HPDE6-E6E7 (cell line): Measurements from ENCODE around the gene XPOT.
A peak's percentile ranks its signal among the peaks of the same experiment; 100 is the strongest.

ENCODE experiments used
- DNase-seq: peaks from one replicate; pipeline ENCODE4 v3.0.0; 2011; ENCODE audit warnings: missing footprints; ENCODE audit errors: extremely low spot score

The XPOT gene

DNA sequence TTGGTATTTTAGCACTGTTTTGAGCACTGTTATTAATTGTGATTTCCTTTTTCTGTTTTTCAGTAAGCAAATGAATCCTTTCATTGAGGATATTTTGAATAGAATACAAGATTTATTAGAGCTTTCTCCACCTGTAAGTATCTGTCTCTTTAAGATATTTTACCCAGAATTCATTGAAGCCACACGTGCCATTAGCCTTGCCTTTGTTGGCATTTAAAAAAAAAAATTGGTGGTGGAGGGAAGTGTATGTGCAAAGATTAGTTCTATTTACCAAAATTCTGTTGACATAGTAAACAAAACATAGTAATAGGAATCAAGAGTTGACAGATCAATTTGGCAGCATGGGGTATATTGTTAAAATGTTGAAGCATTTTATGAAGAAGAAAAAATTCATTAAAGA, 23.8 kb downstream of the XPOT start:
- DNase-seq: no peak

DNA sequence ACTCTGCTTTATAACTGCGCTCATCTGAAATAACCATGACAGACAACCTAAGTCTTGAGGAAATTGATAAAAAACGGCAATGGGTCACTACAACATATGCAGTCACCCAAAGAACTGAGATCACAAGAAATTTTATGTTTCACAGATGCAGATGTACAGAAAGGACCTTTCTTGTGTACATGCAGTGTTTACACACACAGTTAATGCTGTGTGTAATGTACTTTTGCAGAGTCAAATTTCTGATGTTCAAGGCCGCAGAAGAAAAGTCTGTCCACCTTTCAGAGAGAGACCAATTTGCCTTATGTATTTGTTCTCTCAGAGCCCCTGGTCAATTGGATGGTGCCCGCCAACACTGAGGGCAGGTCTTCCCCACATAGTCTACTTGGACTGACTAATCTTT, 24.8 kb downstream of the XPOT start:
- DNase-seq: no peak

DNA sequence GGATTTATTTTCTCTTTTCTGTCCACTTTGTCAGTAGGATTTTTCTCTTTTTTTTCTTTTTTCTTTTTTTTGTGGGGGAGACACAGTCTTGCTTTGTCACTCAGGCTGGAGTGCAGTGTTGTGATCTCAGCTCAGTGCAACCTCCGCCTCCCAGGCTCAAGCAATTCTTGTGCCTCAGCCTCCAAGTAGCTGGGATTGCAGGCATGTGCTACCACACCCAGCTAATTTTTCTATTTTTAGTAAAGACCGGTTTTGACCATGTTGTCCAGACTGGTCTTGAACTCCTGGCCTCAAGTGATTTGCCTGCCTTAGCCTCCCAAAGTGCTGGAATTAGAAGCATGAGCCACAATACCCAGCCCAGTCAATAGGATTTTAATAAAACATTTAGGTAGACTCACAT, 26.7 kb downstream of the XPOT start:
- DNase-seq: no peak

DNA sequence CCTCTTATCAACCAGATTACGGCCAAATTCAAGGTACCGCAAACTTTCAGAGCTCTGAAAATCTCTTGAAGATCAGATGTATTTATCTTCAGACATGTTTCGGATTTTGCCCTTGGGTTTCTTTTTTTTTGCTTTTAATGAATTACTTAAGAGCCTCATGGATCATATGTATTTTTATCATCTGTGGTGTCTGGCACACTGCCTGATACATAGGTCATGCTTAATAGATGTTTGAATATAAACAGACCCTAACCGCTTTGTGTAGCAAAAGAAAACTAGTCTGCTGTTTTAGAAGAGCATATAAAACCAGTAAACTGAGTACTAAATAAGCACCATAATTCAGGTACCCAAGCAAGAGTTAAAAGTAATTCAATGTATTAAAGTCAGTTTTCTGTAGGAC, 27.6 kb downstream of the XPOT start:
- DNase-seq: no peak

DNA sequence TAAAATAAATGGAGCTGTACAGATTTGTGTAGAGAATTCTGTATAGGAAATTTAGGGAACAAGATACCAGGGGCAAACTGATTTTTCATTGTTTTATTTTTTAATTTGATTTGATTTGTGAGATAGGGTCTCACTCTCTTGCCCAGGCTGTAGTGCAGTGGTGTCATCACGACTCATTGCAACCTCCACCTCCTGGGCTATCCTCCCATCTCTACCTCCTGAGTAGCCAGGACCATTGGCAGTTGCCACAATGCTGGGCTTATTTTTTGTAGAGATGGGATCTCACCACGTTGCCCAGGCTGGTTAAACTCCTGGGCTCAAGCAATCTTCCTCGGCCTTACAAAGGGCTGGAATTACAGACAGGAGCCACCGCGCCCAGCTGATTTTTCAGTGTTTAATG, 29.7 kb downstream of the XPOT start:
- DNase-seq: no peak

DNA sequence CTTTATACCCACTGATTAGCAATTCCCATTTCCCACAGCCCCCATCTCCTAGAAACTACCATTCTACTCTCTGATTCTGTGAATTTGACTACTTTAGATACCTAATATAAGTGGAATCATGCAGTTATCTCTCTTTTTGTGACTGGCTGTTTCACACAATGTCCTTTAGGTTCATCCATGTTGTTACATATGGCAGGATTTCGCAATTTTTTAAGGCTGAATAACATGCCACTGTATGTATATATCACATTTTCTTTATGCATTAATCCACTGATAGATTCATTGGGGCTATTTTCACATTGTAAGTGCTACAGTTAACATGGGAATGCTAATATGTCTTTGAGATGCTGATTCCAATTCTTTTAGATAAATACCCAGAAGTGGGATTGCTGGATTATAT, 35.9 kb downstream of the XPOT start:
- DNase-seq: no peak

DNA sequence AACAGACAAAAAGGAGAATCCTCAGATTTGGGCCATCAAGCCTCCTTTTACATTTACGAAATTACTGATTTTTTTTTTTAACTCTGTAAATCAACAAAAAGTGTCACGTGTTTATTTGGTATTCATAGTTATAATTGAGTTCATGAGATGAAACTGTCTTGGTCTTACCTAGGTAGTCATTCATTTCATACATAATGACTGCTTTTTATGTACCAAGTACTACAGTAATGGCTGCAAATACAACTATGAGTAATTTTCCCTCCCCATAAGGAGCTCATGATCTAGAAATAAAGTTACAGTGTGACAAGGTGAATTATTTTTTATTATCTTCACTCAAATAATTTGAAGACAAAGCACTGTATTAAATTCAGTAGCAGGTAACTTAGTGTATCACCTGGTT, 41.3 kb downstream of the XPOT start:
- DNase-seq: no peak

DNA sequence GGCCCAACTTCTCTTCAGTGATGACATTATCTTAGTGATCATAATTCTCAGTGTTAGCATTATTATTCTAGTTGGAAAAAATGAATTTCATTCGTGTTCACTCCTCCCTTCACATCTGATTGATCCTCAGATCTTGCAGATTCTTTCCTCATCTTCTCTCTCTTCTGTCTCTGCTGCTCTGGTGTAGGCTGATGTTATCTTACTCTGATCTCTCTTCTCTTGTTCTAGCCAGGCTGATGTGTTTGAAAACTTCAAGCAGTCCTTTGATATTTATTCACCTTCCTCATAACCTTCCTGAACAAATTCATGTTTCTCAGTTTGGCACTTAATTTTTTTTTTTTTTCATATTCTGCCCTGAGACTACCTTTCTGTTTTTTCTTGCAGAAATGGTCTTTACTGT, 42.1 kb downstream of the XPOT start:
- no peak for DNase-seq

DNA sequence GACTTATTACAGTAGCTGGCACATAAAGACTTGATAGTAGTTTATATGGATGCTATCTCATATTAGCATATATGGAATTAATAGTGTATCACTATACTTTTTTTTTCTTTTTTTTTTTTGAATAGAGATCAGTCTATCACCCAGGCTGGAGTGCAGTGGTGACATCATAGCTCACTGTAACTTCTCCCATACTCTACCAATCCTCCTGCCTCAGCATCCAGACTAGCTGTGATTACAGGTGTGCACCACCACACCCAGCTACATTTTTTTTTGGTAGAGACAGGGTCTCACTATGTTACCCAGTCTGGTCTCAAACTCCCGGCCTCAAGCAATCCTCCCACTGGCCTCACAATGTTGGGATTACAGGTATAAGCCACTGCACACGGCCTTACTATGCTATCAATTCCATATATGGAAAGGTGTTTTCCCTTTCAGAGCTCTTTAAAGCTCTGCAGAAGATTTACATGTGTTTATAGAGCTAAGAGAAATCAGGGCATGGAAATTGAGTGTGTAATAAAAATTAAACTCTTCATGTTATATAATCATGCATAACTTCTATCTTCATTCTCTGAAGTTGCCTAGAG, 46.0 kb downstream of the XPOT start:
- no peak for DNase-seq

DNA sequence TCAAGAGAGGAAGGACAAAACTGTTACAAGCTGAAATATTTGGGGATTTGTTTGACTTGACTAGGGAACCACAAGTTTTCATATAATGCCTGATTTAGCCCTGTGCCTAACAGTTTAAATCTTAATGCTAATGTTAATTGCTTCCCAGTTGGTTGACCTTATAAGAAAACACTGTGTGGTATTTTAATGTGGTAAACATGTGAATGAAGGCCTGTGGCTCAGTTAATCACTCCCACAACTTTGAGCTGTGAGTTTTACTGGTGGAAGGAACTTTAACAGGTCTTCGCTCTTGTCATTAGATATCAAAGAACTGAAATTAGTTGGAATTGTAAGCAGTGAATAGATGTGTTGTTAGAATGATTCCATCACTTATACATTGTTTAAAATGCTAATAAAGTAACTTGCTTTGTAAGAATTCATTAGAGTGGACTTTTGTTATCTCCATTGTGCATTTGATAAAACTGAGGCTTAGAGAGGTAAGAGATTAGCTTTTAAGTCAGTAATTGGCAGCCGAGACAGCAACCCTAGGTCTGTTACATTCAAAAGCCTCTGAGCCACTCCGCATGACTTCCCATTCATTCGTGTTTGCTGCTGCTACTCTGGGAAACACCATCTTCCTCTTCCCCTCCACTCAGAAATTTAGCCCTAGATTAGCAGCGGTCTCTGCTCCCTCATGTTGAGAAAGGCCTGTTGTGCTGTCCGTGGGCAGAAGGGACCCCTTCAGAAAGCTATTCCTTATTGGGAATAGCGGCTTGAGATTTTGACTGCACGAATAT, 46.7 kb downstream of the XPOT start:
- no peak for DNase-seq

DNA sequence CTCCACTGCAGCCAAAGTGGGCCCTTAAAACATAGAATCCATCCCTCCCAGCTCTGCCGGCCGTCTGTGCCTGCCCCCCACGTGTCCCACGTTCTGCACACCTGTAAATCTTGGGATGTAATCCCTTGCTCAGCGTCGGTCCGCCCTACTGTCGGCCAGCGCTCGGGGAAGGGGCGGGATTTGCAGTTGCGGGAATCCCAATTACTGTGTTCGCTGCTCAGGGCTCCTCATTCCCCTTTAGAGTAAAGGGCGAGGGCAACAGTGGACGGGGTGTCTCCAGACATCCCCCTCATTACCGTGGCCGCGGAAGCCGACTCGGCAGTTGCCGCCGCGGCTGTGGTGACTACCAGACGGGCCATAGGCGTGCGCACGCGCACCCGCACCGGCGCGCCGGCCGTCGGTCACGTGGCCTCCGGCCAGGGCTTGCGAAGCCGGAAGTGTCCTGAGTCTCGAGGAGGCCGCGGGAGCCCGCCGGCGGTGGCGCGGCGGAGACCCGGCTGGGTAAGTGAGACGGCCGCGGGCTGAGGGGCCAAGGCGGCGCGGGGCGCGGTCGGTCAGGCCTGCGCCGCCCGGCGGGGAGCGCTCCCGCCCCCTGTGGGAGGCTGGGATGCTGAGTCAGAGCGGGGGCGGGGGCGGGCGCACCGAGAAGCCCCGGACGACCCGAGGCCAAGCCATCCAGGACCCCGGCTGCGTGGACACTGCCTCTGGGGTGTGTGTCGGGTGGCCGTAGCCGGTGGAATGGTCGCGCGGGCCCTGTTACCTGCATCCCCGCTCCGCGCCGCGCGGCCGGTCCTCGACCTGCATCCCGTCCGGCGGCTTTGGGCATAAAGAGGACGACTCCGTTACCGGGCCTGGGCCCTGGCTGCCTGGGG, 47.7 kb downstream of the XPOT start, which contains the start of gene TBK1:
Gene TBK1, plus strand, starts transcription at position 434 of the 872 bp plus-strand sequence. CDS start 3,751 bp downstream, outside the sequence.
- peak; percentile 72 for DNase-seq

DNA sequence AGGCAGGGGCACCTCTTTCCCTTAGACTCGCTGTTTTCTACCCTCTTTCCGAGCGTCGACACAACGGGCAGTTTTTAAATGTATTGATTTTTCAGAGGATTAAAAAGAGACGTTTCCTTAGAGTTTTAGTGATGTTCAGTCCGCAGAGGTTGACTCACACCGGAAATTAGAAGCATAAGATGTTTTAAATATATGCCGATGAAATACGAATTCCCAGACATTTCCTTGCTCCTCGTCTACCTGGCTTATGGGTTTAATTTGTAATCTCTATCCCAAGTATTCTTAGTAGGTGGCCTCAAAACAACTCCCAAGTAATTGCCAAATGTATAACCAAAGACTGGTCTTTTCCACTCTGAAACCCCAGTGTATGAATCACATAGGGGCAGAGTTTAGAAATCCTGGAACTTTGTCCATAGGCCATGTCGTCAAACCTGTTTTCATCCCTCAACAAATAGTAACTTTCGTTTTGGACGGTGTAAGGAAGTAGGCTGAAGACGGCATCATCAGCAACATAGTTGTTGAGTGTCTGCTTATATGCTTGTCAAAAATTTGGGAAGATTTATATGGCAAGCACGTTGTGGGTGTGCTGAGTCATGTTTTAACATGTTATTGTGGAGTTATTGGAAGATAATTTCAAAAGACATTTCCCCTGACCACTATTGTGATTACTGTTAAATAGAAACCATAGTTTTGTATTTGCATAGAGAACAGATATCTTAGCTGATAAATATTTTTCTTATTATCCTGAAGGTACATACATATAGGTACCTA, 48.6 kb downstream of the XPOT start:
- peak; percentile 79 for DNase-seq

DNA sequence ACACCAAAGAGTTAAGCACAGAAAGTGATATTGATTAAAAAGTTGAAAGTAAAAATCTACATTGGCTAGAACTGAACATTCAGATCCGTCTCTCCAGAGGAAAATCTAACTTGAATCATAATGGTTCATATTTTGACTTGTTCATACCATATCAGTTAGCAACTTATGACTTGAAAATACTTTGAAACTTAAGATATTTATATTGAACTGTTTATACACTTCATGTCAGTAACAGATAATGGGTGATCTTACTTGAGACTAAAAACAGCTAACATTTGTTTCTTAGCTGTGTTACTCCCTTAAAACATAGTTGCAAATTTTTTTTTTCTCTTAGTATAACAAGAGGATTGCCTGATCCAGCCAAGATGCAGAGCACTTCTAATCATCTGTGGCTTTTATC, 51.3 kb downstream of the XPOT start:
- DNase-seq: no peak

DNA sequence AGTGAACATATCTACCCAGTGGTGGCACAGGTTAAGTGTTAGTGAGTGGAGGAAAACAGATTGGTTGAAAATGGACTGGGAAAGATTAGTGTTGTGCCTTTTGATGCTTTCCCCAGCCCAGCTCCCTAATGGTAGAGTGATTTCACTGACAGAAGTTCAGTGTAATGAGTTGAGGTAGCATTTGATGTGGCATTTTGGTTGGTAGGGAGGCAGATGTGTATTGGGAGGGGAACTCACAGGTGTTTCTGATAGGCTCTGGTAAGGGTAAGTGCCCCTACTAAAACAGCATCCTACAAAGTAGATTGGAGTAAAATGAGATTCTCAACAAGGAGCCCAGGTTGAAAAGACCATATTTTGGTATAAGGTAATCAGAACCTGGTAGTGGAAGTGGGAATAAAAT, 51.9 kb downstream of the XPOT start:
- no peak for DNase-seq

DNA sequence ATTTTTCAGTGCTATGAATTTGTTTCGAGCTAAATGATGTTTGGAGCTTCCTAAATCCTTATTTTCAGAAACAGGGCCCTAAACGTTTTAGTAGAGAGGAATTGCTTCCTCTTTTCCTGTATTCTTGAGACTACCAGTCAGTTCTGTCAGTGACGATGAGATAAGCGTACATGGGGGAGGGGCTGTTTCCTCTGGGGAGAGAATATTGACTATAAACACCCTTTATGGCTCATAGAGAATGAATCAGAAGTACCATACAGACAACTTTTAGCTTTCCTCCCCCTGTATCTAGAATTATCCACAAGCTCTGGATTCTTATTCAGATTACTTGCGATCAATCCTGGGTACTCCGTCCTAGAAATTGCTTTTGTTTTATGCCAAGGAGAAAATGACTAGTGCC, 52.8 kb downstream of the XPOT start:
- no peak for DNase-seq

DNA sequence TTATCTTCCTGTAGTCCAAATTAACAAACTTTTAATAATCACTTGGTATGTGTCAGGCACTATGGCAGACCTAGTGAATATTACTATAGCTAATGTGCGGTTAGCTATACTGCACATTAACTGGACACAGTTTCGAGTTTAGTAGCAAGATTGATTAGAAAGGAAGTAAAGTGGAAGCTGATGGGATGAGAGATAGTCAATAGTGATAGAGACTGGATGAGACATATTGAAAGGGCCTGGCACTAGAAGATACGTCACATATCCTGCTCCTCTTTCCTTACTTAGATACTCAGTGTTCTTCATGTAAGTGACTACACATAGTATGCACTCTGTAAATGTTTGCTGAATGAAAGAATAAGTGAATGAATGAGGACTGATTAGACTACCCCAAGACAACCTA, 53.3 kb downstream of the XPOT start:
- DNase-seq: no peak

DNA sequence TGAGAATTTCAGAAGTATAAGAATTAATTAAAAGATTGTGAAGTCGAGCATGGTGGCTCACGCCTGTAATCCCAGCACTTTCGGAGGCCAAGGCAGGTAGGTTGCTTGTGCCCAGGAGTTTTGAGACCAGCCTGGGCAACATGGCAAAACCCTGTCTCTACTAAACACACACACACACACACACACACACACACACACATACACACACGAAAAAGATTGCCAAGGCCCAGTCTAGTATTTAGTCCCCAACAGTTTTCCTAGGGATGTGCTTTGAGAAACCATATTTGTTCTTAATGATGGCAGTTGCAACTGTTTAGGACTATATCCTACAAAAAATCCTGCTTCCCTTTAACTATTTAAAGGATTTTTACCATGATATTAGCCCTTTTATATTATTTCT, 53.7 kb downstream of the XPOT start:
- no peak for DNase-seq

DNA sequence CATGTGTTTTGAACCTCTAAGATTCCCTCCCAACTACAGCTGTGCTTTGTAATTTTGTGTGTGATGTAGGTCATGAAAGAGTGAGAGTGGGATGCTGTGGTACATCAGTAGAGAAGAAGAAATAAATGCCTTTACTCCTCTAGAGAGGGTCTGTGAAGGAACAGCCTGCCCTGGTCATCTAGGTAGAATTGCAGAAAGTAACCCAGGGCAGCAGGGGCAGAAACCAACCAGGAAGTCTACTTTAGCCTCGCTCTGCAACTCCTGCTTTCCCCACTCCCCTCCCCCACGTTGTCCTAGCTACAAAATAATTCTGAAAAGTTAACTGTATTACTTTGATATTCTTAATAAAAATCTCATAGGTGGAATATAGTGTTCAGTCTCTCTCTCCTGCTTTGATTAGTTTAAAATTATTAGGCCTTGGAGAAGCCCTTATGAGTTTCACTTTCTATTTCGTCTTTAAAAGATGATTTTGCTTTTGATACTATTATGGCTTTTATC, 55.3 kb downstream of the XPOT start:
- no peak for DNase-seq

DNA sequence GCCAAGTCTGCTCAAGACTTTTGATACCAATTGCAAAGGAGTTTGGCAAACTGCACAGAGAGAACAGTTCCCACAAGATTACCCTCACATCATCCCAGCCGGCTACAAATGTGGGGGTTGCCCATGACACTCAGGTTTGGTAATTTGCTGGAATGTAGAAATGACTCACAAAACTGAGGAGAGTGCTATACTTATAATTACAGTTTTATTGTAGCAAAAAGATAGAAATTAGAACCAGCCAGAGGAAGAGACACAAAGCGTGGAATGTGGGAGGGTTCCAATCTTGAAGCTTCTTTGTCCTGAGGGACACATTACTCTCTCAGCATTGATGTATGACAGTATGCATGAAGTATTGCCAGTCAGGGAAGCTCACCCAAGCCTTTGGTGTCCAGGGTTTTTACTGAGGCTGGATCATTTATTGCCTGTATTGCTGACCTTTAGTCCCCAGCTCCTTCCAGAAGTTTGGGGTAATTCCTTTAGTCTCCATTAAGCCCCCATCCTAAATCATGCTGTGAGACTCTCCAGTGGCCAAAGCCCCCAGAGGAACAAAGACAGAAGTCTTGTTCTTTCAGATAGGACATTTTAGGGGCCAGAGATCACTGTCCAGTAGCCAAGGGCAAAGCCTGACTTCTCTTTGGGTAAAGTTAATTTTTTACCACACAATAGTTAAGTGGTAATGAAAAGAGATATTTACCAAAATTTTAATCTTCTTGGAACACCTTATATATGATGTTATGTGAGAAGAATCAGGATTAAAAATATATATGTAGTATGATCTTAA, 57.6 kb downstream of the XPOT start:
- peak; percentile 15 for DNase-seq

DNA sequence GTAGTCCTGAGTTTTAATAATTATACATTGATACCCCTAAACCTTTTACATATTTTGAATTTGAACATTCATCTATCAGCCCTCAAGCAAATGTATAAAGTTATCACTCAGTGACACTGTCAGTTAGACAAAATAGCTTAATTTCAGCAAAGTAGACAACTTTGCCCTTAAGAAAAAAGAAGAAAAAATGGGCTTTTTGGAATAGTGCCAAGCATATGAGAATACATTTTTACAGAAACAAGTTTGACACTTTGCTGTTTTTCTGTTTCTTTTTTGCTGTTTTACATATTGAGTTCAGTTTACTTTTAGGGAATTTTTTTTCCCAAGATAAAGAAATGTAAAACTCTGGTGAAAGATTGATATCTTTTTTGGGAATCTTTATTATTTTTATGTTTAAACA, 62.0 kb downstream of the XPOT start:
- no peak for DNase-seq

DNA sequence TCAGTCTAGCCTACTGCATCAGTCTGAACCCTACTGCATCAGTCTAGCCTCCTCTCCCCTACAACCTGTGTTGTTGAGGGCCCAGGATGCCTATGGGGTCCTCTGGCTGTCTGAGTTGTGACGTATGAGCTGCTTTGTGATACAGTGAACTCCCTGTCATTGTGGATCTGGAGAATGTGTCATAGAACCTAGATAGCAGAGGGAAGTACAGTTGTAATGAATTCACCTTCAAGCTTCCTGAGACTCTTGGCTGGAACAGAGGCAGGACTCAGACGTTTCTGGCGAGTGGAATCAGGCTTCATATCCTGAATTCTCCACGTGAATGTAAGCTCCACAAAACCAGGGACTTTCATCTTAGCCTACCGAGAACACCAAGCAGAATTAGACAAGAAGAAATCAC, 64.8 kb downstream of the XPOT start:
- no peak for DNase-seq
